HG02798 (cell line): ENCODE measurements around the gene SH3GL1.

ENCODE experiments used
- ATAC-seq: cut with Tn5 transposase; IDR thresholded peaks from one replicate; pipeline ENCODE4 v1.9.1; 2021; ENCODE audit warnings: mild to moderate bottlenecking; ENCODE audit not compliant: unreplicated experiment, poor library complexity

Gene SH3GL1

GRCh38 chr19:4366666-4367335 is 33.5 kb downstream of the SH3GL1 start:
- ATAC-seq = no peak

GRCh38 chr19:4365791-4366665 is 34.3 kb downstream of the SH3GL1 start:
- no peak for ATAC-seq

GRCh38 chr19:4365341-4365740 is 35.0 kb downstream of the SH3GL1 start:
- no peak for ATAC-seq

- ATAC-seq = no peak
Observed at GRCh38 chr19:4363571-4364304, 36.6 kb downstream of the SH3GL1 start.

GRCh38 chr19:4362831-4363545 is 37.4 kb downstream of the SH3GL1 start:
- no peak for ATAC-seq

- ATAC-seq = no peak
Observed at GRCh38 chr19:4362101-4362828, 38.1 kb downstream of the SH3GL1 start.

- ATAC-seq = no peak
Observed at GRCh38 chr19:4361152-4362046, 38.9 kb downstream of the SH3GL1 start.

- no peak for ATAC-seq
Observed at GRCh38 chr19:4360641-4361151, 39.7 kb downstream of the SH3GL1 start.

GRCh38 chr19:4360081-4360569 is 40.2 kb downstream of the SH3GL1 start:
- no peak for ATAC-seq

GRCh38 chr19:4359627-4360000 is 40.7 kb downstream of the SH3GL1 start:
- no peak for ATAC-seq

- no peak for ATAC-seq
Observed at GRCh38 chr19:4358709-4359626, 41.4 kb downstream of the SH3GL1 start.

- ATAC-seq = no peak
Observed at GRCh38 chr19:4357921-4358326, 42.4 kb downstream of the SH3GL1 start.

GRCh38 chr19:4357095-4357797 is 43.1 kb downstream of the SH3GL1 start:
- ATAC-seq = no peak

- no peak for ATAC-seq
Observed at GRCh38 chr19:4354897-4355296, 45.5 kb downstream of the SH3GL1 start.

GRCh38 chr19:4354282-4354681 is 46.1 kb downstream of the SH3GL1 start:
- no peak for ATAC-seq

GRCh38 chr19:4352701-4353121 is 47.6 kb downstream of the SH3GL1 start:
- no peak for ATAC-seq

- no peak for ATAC-seq
Observed at GRCh38 chr19:4350726-4351125, 49.6 kb downstream of the SH3GL1 start.
